SK-N-DZ (cell line): ENCODE measurements around the gene CAMTA1.

Experiments used
- DNase-seq: peaks from one replicate; pipeline ENCODE4 v3.0.0-alpha.2; 2015; ENCODE audit warnings: low spot score

The CAMTA1 gene

GRCh38 chr1:6779089-6779805, 6.0 kb upstream of the CAMTA1 start:
- DNase-seq: no peak

GRCh38 chr1:6782151-6782550, 3.1 kb upstream of the CAMTA1 start:
- DNase-seq: no peak

- DNase-seq: no peak
Observed at GRCh38 chr1:6783221-6783620, 2.0 kb upstream of the CAMTA1 start.

- no peak for DNase-seq
Observed at GRCh38 chr1:6783936-6784559, 1.2 kb upstream of the CAMTA1 start.

- peak; percentile 99 for DNase-seq
Observed at GRCh38 chr1:6784560-6785317, 515 bp upstream of the CAMTA1 start.

- DNase-seq: peak; percentile 31
Observed at GRCh38 chr1:6785728-6786505, 663 bp downstream of the CAMTA1 start.

- DNase-seq: no peak
Observed at GRCh38 chr1:6788946-6789345, 3.7 kb downstream of the CAMTA1 start.

GRCh38 chr1:6790146-6790545, 4.9 kb downstream of the CAMTA1 start:
- no peak for DNase-seq

GRCh38 chr1:6794164-6794563, 8.9 kb downstream of the CAMTA1 start:
- DNase-seq: peak; percentile 28

- no peak for DNase-seq
Observed at GRCh38 chr1:6795203-6795602, 9.9 kb downstream of the CAMTA1 start.

GRCh38 chr1:6795661-6796060, 10.4 kb downstream of the CAMTA1 start:
- DNase-seq: no peak

- DNase-seq: no peak
Observed at GRCh38 chr1:6796095-6796494, 10.8 kb downstream of the CAMTA1 start.

- no peak for DNase-seq
Observed at GRCh38 chr1:6799499-6799898, 14.2 kb downstream of the CAMTA1 start.

GRCh38 chr1:6800745-6801144, 15.5 kb downstream of the CAMTA1 start:
- DNase-seq: no peak

GRCh38 chr1:6801199-6801598, 15.9 kb downstream of the CAMTA1 start:
- no peak for DNase-seq

GRCh38 chr1:6801966-6802365, 16.7 kb downstream of the CAMTA1 start:
- no peak for DNase-seq

GRCh38 chr1:6802454-6802853, 17.2 kb downstream of the CAMTA1 start:
- no peak for DNase-seq

GRCh38 chr1:6802893-6803292, 17.6 kb downstream of the CAMTA1 start:
- DNase-seq: no peak

- no peak for DNase-seq
Observed at GRCh38 chr1:6803357-6803756, 18.1 kb downstream of the CAMTA1 start.

GRCh38 chr1:6805004-6805416, 19.8 kb downstream of the CAMTA1 start:
- no peak for DNase-seq

GRCh38 chr1:6807782-6808181, 22.5 kb downstream of the CAMTA1 start:
- DNase-seq: no peak

GRCh38 chr1:6809461-6809860, 24.2 kb downstream of the CAMTA1 start:
- DNase-seq: no peak
